Measurements from ENCODE around the gene TSNAX. TPM values are rescaled to one million over a fixed set of nuclear protein-coding genes. Genes with fewer than 3 reads are reported as not detected.

Gene TSNAX
- total and polyA plus RNA-seq, 7 donors, result 17.7 to 37.5 (median 29.3) TPM

DNA sequence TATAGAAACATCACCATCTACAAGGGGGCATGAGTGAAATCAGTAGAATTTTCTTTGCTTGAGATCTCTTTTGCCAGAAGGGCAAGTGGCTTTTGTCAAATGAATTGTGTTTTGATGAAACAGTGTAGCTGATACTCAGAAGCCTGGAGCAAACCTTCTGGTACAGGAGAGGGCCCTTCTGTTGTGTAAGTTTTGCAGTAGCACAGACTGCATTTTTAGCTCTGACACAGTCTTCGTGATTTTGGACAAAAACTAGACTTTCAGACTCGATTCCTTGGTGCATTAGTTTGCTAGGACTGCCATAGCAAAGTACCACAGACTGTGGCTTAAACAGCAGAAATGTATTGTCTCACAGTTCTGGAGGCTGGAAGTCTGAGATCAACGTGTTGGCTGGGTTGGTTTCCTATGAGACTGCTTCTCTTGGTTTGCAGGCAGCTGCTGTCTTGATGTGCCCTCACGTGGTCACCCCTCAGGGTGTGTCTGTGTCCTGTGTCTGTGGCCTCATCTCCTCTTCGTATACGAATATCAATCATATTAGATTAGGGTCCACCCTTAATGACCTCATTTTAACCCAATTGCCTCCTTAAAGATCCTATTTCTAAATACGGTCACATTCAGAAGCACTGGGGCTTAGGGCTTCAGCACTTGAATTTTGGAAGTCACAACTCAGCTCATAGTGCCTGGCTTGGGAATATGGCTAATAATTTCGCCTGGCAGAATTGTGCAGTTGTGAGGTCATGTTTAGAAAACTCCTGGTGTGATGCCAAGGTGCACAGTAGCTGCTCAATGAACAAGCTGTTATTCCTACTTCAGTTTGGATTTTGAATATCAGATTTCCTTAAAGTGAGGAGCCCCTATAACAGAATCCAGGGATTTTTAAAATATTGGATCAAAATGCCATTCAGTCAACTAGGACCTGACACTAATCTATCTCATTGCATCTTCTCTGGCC lies 77.0 kb downstream of the TSNAX start:
- TF ChIP-seq POLR2AphosphoS5 (IDR thresholded peaks at IDR 0.05), result no peak
- TF ChIP-seq, protein P1, sequence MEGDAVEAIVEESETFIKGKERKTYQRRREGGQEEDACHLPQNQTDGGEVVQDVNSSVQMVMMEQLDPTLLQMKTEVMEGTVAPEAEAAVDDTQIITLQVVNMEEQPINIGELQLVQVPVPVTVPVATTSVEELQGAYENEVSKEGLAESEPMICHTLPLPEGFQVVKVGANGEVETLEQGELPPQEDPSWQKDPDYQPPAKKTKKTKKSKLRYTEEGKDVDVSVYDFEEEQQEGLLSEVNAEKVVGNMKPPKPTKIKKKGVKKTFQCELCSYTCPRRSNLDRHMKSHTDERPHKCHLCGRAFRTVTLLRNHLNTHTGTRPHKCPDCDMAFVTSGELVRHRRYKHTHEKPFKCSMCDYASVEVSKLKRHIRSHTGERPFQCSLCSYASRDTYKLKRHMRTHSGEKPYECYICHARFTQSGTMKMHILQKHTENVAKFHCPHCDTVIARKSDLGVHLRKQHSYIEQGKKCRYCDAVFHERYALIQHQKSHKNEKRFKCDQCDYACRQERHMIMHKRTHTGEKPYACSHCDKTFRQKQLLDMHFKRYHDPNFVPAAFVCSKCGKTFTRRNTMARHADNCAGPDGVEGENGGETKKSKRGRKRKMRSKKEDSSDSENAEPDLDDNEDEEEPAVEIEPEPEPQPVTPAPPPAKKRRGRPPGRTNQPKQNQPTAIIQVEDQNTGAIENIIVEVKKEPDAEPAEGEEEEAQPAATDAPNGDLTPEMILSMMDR (IDR thresholded peaks at IDR 0.05), result no peak
- TF ChIP-seq POLR2A (IDR thresholded peaks at IDR 0.05), result no peak
- no peak for TF ChIP-seq EP300 (IDR thresholded peaks at IDR 0.05)
- Histone ChIP-seq H3K27ac (no peak overlapping the region), H3K4me3 (no peak overlapping the region), H3K36me3 (no peaks in the 10 kb centered on the region), H3K4me1 (peaks cover 0 to 26% (median 25%) of the 10 kb centered on the region in 4 donors), H3K9me3 (no peaks in the 10 kb centered on the region), H3K27me3 (no peaks in the 10 kb centered on the region)
- WGBS, 2 donors, result 67 to 69% methylated on average over 8 of the region's 8 CpGs
- no peak for DNase-seq
- intact Hi-C loops (cut with DNase I), result loop anchor here (2.0 kb wide), 1 partner anchor 247 kb away; no protein-coding TSS in a partner anchor

DNA sequence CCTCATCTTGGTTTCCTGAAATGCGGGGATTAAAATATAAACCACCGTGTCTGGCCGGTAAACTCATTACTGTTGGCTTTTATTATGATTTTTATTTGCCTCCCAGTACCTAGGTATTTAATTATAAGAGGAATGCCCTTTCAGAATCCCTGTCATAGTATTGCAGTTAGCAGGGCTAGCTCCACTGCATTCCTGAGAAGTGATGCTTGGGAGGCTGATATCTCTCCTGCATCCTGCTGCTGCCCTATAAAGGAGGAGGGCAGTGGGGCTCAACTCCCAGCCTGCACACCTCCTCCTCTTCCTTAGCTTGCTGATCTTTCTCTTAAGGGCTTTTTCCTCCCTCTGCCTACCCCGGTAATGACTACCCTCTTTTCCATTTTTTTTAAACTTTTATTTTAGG lies 78.2 kb downstream of the TSNAX start:
- DNase-seq, result no peak
- H3K4me3 ChIP-seq, result no peak overlapping the region
- intact Hi-C loops (cut with DNase I), result no loop called here
- H3K36me3 ChIP-seq, result no peaks in the 10 kb centered on the region
- H3K4me1 ChIP-seq, result peaks cover 0 to 13% (median 12%) of the 10 kb centered on the region in 4 donors
- 58 to 80% methylated on average over 4 of the region's 4 CpGs for WGBS, 2 donors
- H3K27me3 ChIP-seq, result no peaks in the 10 kb centered on the region
- H3K27ac ChIP-seq, result no peak overlapping the region
- TF ChIP-seq EP300 (IDR thresholded peaks at IDR 0.05), result no peak
- no peak for TF ChIP-seq POLR2AphosphoS5 (IDR thresholded peaks at IDR 0.05)
- TF ChIP-seq POLR2A (IDR thresholded peaks at IDR 0.05), result no peak
- TF ChIP-seq, protein P1 (IDR thresholded peaks at IDR 0.05), result no peak
- no peaks in the 10 kb centered on the region for H3K9me3 ChIP-seq

DNA sequence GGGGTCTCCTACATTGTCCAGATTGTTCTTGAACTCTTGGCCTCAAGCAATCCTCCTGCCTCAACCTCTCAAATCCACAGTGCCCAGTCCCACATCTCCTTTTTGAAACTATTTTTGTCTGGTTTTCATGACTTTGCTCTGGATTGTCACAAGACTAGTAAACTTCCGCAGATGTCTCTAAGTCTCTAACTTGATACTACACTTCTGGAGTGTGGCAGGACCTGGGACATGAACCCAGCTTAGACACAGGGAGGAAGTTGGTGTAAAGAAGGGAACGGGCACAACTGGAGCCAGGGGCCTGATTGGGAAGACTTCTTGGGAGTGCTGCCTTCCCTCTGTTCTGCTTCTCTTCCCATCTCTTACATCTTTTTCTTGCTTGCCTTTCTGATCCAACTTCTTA lies 81.9 kb downstream of the TSNAX start:
- WGBS, 2 donors, result 95 to 96% methylated on average over 2 of the region's 2 CpGs
- peaks cover 0 to 3% (median 0%) of the 10 kb centered on the region in 3 donors for H3K27me3 ChIP-seq
- no peak for DNase-seq
- H3K27ac ChIP-seq, result no peak overlapping the region
- intact Hi-C loops (cut with DNase I), result no loop called here
- H3K9me3 ChIP-seq, result no peaks in the 10 kb centered on the region
- TF ChIP-seq EP300 (IDR thresholded peaks at IDR 0.05) (no peak), POLR2AphosphoS5 (IDR thresholded peaks at IDR 0.05) (peak in 1 of 4 donors; percentile 8), POLR2A (IDR thresholded peaks at IDR 0.05) (no peak)
- TF ChIP-seq, protein P1 (IDR thresholded peaks at IDR 0.05), result no peak
- no peaks in the 10 kb centered on the region for H3K36me3 ChIP-seq
- no peaks in the 10 kb centered on the region for H3K4me1 ChIP-seq
- no peak overlapping the region for H3K4me3 ChIP-seq

DNA sequence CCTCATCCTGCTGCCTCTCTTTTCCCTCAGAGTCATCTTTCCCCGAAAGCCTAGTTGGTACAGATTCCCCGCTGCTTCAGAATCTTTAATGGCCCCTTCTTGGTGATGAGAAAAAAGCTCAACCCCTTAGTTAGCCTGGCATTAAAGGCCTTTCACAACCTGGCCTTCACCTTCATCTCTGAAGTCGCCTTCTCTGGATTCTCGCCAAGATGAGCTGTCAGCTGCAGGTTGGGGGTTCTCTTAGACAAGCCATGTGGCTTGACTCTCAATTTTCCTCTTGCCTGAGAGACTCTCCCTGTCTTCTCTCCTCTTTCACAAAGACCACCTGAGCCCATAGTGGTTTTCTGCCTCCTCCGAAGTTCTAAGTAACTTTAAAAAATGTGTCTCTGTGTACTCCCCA lies 82.6 kb downstream of the TSNAX start:
- intact Hi-C loops (cut with DNase I), result no loop called here
- 81 to 92% methylated on average over 5 of the region's 5 CpGs for WGBS, 2 donors
- Histone ChIP-seq H3K27me3 (peaks cover 0 to 3% (median 0%) of the 10 kb centered on the region in 3 donors), H3K36me3 (no peaks in the 10 kb centered on the region), H3K4me3 (no peak overlapping the region), H3K4me1 (no peaks in the 10 kb centered on the region), H3K27ac (no peak overlapping the region), H3K9me3 (no peaks in the 10 kb centered on the region)
- TF ChIP-seq POLR2A (IDR thresholded peaks at IDR 0.05), result no peak
- TF ChIP-seq EP300 (IDR thresholded peaks at IDR 0.05), result no peak
- TF ChIP-seq POLR2AphosphoS5 (IDR thresholded peaks at IDR 0.05), result no peak
- TF ChIP-seq, protein P1 (IDR thresholded peaks at IDR 0.05), result no peak
- no peak for DNase-seq

Measured in sigmoid colon (tissue), 7 donors.